Spinal cord (tissue), 10 donors: ENCODE results near the gene BCL2L2. TPM values are rescaled to one million over a fixed set of nuclear protein-coding genes. Genes with fewer than 3 reads are reported as not detected.

Experiments used
- DNase-seq, 6 donors: peaks; one replicate each; pipeline versions ENCODE4 v3.0.0 to v3.0.0-alpha.2; 2013 to 2015; ENCODE audit warnings: low spot score in 6 of 6, low read depth in 4 of 6
- H3K27ac ChIP-seq: one replicate; pipeline ENCODE4 v1.5.1; 2013; ENCODE audit warnings: low read depth, low read length, control low read depth
- H3K27me3 ChIP-seq: one replicate; pipeline ENCODE4 v1.6.1; 2013; ENCODE audit warnings: low read length; ENCODE audit not compliant: control insufficient read depth, insufficient read depth
- H3K36me3 ChIP-seq: one replicate; pipeline ENCODE4 v1.6.1; 2013; ENCODE audit warnings: low read length; ENCODE audit not compliant: control insufficient read depth, insufficient read depth
- H3K4me1 ChIP-seq: one replicate; pipeline ENCODE4 v1.6.1; 2013; ENCODE audit warnings: low read length; ENCODE audit not compliant: control insufficient read depth, insufficient read depth
- H3K4me3 ChIP-seq: one replicate; pipeline ENCODE4 v1.5.1; 2013; ENCODE audit warnings: low read depth, low read length, control low read depth
- H3K9me3 ChIP-seq: one replicate; pipeline ENCODE4 v1.6.1; 2013; ENCODE audit warnings: low read length; ENCODE audit not compliant: control insufficient read depth, insufficient read depth
- WGBS: methylation state at CpG from one replicate; pipeline ENCODE4 v1.1.5; 2013; ENCODE audit warnings: missing lambda C conversion rate; ENCODE audit not compliant: insufficient coverage; 5-methylcytosine and 5-hydroxymethylcytosine counted together
- polyA plus RNA-seq, 2 donors: library from polyadenylated mRNA; unstranded; fragments of 120-200 nt; gene quantifications; one replicate each; pipeline ENCODE4 v1.2.1, GENCODE V29; 2013; ENCODE audit not compliant: insufficient read length in 2 of 2
- total RNA-seq, 2 donors: library from RNA; depleted of rRNA in 1 of 2; stranded (reverse); fragments of 120-200 nt in 1 of 2; fragments of >200 nt in 1 of 2; gene quantifications; one replicate each; pipeline versions ENCODE4 v1.2.3 to v1.2.4, GENCODE V29; 2013 to 2014
- donor health status: healthy.

Gene BCL2L2
- total and polyA plus RNA-seq, 4 donors = 22.4 to 41.1 (median 32.6) TPM

- Histone ChIP-seq H3K36me3 (peaks cover 24% of the 10 kb centered on the region), H3K4me1 (peaks cover 27% of the 10 kb centered on the region), H3K27ac (no peak overlapping the region), H3K27me3 (no peaks in the 10 kb centered on the region), H3K4me3 (no peak overlapping the region), H3K9me3 (no peaks in the 10 kb centered on the region)
- WGBS = 95% methylated on average over 5 of the region's 6 CpGs
- no peak for DNase-seq
Observed at GRCh38 chr14:23354990-23355389, 48.4 kb downstream of the BCL2L2 start.

- no peaks in the 10 kb centered on the region for H3K9me3 ChIP-seq
- DNase-seq = no peak
- peaks cover 31% of the 10 kb centered on the region for H3K36me3 ChIP-seq
- H3K27ac ChIP-seq = no peak overlapping the region
- no peaks in the 10 kb centered on the region for H3K27me3 ChIP-seq
- H3K4me3 ChIP-seq = no peak overlapping the region
- 93% methylated on average over 3 of the region's 6 CpGs for WGBS
- peaks cover 36% of the 10 kb centered on the region for H3K4me1 ChIP-seq
Observed at GRCh38 chr14:23355871-23356435, 49.3 kb downstream of the BCL2L2 start.

- WGBS = 97% methylated on average over 4 of the region's 4 CpGs
- Histone ChIP-seq H3K4me1 (peaks cover 31% of the 10 kb centered on the region), H3K36me3 (peaks cover 31% of the 10 kb centered on the region)
Observed at GRCh38 chr14:23356662-23357061, 50.0 kb downstream of the BCL2L2 start.

GRCh38 chr14:23357261-23357660, 50.6 kb downstream of the BCL2L2 start:
- H3K36me3 ChIP-seq = peaks cover 31% of the 10 kb centered on the region
- WGBS = 90% methylated on average over 8 of the region's 8 CpGs

More at GRCh38 chr14:23356662-23357061, 50.0 kb downstream of the BCL2L2 start:
- no peak overlapping the region for H3K4me3 ChIP-seq
- no peaks in the 10 kb centered on the region for H3K9me3 ChIP-seq
- no peaks in the 10 kb centered on the region for H3K27me3 ChIP-seq
- no peak overlapping the region for H3K27ac ChIP-seq
- DNase-seq = no peak

GRCh38 chr14:23358042-23358441, 51.4 kb downstream of the BCL2L2 start:
- H3K9me3 ChIP-seq = no peaks in the 10 kb centered on the region
- H3K36me3 ChIP-seq = peaks cover 31% of the 10 kb centered on the region
- H3K27me3 ChIP-seq = no peaks in the 10 kb centered on the region
- DNase-seq = no peak
- 100% methylated on average over 1 of the region's 3 CpGs for WGBS
- peak overlapping the region; percentile 3 for H3K27ac ChIP-seq
- peaks cover 35% of the 10 kb centered on the region for H3K4me1 ChIP-seq
- H3K4me3 ChIP-seq = no peak overlapping the region

More at GRCh38 chr14:23357261-23357660, 50.6 kb downstream of the BCL2L2 start:
- H3K27ac ChIP-seq = no peak overlapping the region
- no peak for DNase-seq
- H3K27me3 ChIP-seq = no peaks in the 10 kb centered on the region
- no peak overlapping the region for H3K4me3 ChIP-seq
- H3K4me1 ChIP-seq = peaks cover 30% of the 10 kb centered on the region
- no peaks in the 10 kb centered on the region for H3K9me3 ChIP-seq

- peaks cover 39% of the 10 kb centered on the region for H3K4me1 ChIP-seq
- no peak overlapping the region for H3K27ac ChIP-seq
- WGBS = 86% methylated on average over 7 of the region's 12 CpGs
- no peak overlapping the region for H3K4me3 ChIP-seq
- H3K27me3 ChIP-seq = no peaks in the 10 kb centered on the region
- no peaks in the 10 kb centered on the region for H3K9me3 ChIP-seq
- peak in 1 of 6 donors; percentile 38 for DNase-seq
- H3K36me3 ChIP-seq = peaks cover 31% of the 10 kb centered on the region
Observed at GRCh38 chr14:23358553-23359166, 52.0 kb downstream of the BCL2L2 start.

GRCh38 chr14:23359167-23359626, 52.6 kb downstream of the BCL2L2 start:
- no peaks in the 10 kb centered on the region for H3K9me3 ChIP-seq
- no peak overlapping the region for H3K27ac ChIP-seq

GRCh38 chr14:23359722-23360447, 53.3 kb downstream of the BCL2L2 start:
- H3K36me3 ChIP-seq = peaks cover 31% of the 10 kb centered on the region
- H3K4me1 ChIP-seq = peaks cover 52% of the 10 kb centered on the region

More at GRCh38 chr14:23359167-23359626, 52.6 kb downstream of the BCL2L2 start:
- 84% methylated on average over 9 of the region's 11 CpGs for WGBS
- H3K36me3 ChIP-seq = peaks cover 31% of the 10 kb centered on the region
- no peak for DNase-seq
- H3K4me1 ChIP-seq = peaks cover 45% of the 10 kb centered on the region
- no peak overlapping the region for H3K4me3 ChIP-seq
- peaks cover under 1% of the 10 kb centered on the region for H3K27me3 ChIP-seq

GRCh38 chr14:23360496-23360895, 53.9 kb downstream of the BCL2L2 start:
- no peak for DNase-seq
- Histone ChIP-seq H3K27ac (peak overlapping the region; percentile 79), H3K4me1 (peaks cover 57% of the 10 kb centered on the region), H3K36me3 (peaks cover 31% of the 10 kb centered on the region), H3K27me3 (peaks cover 4% of the 10 kb centered on the region), H3K9me3 (no peaks in the 10 kb centered on the region), H3K4me3 (no peak overlapping the region)
- WGBS = 69% methylated on average over 10 of the region's 11 CpGs

More at GRCh38 chr14:23359722-23360447, 53.3 kb downstream of the BCL2L2 start:
- H3K4me3 ChIP-seq = no peak overlapping the region
- no peaks in the 10 kb centered on the region for H3K9me3 ChIP-seq
- 89% methylated on average over 16 of the region's 22 CpGs for WGBS
- peak overlapping the region; percentile 16 for H3K27ac ChIP-seq
- H3K27me3 ChIP-seq = peaks cover 4% of the 10 kb centered on the region
- DNase-seq = no peak
